Erythroblast (primary cell): Measurements from ENCODE around the gene RNF212B.

ENCODE experiments used
- GATA1 ChIP-seq: IDR thresholded peaks from 2 replicates; pipeline ENCODE4 v1.6.1; 2011; ENCODE audit warnings: low read depth, mild to moderate bottlenecking, control low read depth, low read length, moderate library complexity
- POLR2A ChIP-seq: IDR thresholded peaks from 2 replicates; pipeline ENCODE4 v1.6.1; 2011; ENCODE audit warnings: mild to moderate bottlenecking, low read length

DNA sequence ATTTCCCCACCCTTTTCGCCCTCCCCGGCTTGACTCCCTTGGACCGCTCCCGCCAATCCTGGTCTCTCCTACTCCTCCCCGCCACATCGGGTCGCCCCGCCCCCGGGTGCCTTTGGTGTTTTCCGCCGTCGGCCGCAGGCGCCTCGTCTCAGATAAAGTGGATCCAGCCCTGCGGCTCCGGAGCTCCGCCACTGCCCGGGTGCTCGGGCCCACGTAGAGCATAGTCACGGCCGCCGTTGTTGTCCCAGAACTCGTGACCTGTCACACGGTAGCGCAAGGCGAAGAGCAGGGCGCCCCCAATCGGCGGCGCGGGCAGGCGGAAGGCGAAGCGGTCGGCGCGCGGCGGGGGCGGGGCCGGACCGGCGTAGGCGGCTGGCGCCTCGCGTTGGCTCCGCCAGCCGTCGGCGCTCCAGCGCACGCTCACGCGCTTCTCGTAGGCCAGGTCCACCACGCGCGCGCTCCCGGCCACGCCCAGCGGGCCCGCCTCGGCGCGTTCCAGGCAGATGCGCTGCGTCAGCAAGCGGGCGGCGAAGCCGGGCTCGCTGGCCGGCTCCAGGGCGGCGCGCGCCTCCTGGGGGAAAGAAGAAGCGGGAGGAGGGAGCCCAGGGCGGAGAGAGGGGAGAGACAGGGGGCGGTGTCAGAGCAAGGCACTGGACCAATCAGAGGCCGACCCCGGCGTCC lies 63.7 kb downstream of the RNF212B start:
- TF ChIP-seq POLR2A = no peak
- TF ChIP-seq GATA1 = no peak
